Lung (tissue), 12 donors: ENCODE results near the gene SELENOF. TPM values are rescaled to one million over a fixed set of nuclear protein-coding genes. Genes with fewer than 3 reads are reported as not detected.

Source experiments
- ATAC-seq: fragments of 200-7000 bp; cut with Tn5 transposase; one replicate; pipeline ENCODE4 v1.9.1; 2020; ENCODE audit warnings: moderate number of reproducible peaks; ENCODE audit not compliant: insufficient read depth, low FRiP score
- DNase-seq, 3 donors: peaks; one replicate each; pipeline ENCODE4 v3.0.0-alpha.2; 2013 to 2017
- H3K27ac ChIP-seq, 2 donors: one replicate each; pipeline ENCODE4 v1.5.1; 2013; ENCODE audit warnings: mild to moderate bottlenecking in 2 of 2, moderate library complexity in 2 of 2, control low read depth in 1 of 2, inconsistent platforms in 1 of 2, low read depth in 1 of 2, low read length in 1 of 2
- H3K27me3 ChIP-seq, 3 donors: one replicate each; pipeline ENCODE4 v1.5.1; 2013; ENCODE audit warnings: low read length in 2 of 3; ENCODE audit not compliant: control insufficient read depth in 3 of 3, insufficient read depth in 3 of 3
- H3K36me3 ChIP-seq, 4 donors: one replicate each; pipeline ENCODE4 v1.5.1; 2013; ENCODE audit warnings: low read length in 4 of 4, mild to moderate bottlenecking in 1 of 4, moderate library complexity in 1 of 4; ENCODE audit not compliant: control insufficient read depth in 4 of 4, insufficient read depth in 4 of 4
- H3K4me1 ChIP-seq, 5 donors: one replicate each; pipeline ENCODE4 v1.5.1; 2013; ENCODE audit warnings: low read length in 5 of 5, mild to moderate bottlenecking in 2 of 5, moderate library complexity in 1 of 5; ENCODE audit not compliant: control insufficient read depth in 5 of 5, insufficient read depth in 5 of 5
- H3K4me3 ChIP-seq: one replicate; pipeline ENCODE4 v1.5.1; 2013; ENCODE audit warnings: mild to moderate bottlenecking, control low read depth, moderate library complexity
- H3K9ac ChIP-seq, 2 donors: one replicate each; pipeline ENCODE4 v1.5.1; 2013; ENCODE audit warnings: low read length in 2 of 2, control low read depth in 1 of 2; ENCODE audit not compliant: insufficient read depth in 1 of 2
- H3K9me3 ChIP-seq, 4 donors: one replicate each; pipeline ENCODE4 v1.5.1; 2013; ENCODE audit warnings: low read length in 3 of 4, mild to moderate bottlenecking in 1 of 4, moderate library complexity in 1 of 4; ENCODE audit not compliant: control insufficient read depth in 4 of 4, insufficient read depth in 3 of 4
- CTCF ChIP-seq: IDR thresholded peaks from 2 replicates; pipeline ENCODE4 v1.5.1; 2012; ENCODE audit warnings: mild to moderate bottlenecking; ENCODE audit errors: control extremely low read depth, extremely low read depth
- WGBS, 2 donors: extraction: QIAGEN DNeasy Blood & Tissue Kit; methylation state at CpG; one replicate each; pipeline ENCODE4 v1.1.7; 2013; 5-methylcytosine and 5-hydroxymethylcytosine counted together
- polyA plus RNA-seq, 2 donors: library from polyadenylated mRNA; stranded (reverse); fragments of 200-250 nt; gene quantifications; one replicate each; pipeline ENCODE4 v1.2.1, GENCODE V29; 2013
- total RNA-seq, 2 donors: library from RNA; depleted of rRNA in 1 of 2; stranded (reverse); fragments of >200 nt in 1 of 2; gene quantifications; one replicate each; pipeline ENCODE4 v1.2.1, GENCODE V29; 2014 to 2021
- donor health status: control.
- donor health status: control.
- donor health status: Bipolar disorder and iron deficiency.
- donor health status: healthy.
- donor health status: DM: yes; HTN: yes; CAD: no.

Gene SELENOF
- total and polyA plus RNA-seq, 4 donors, result 132 to 240 (median 207) TPM

- H3K27ac ChIP-seq, result no peak overlapping the region
- TF ChIP-seq CTCF, result no peak
- H3K27me3 ChIP-seq, result no peaks in the 10 kb centered on the region
- DNase-seq, result no peak
- 95 to 99% methylated on average over 3 of the region's 3 CpGs for WGBS, 2 donors
- H3K4me1 ChIP-seq, result peaks cover 0 to 3% (median 0%) of the 10 kb centered on the region in 5 donors
- H3K4me3 ChIP-seq, result no peak overlapping the region
- H3K9me3 ChIP-seq, result no peaks in the 10 kb centered on the region
- no peak overlapping the region for H3K9ac ChIP-seq
- no peaks in the 10 kb centered on the region for H3K36me3 ChIP-seq
- no peak for ATAC-seq
These were observed 64.2 kb downstream of the SELENOF start for GRCh38 chr1:86849756-86850155.

- no peak overlapping the region for H3K4me3 ChIP-seq
- TF ChIP-seq CTCF, result no peak
- H3K36me3 ChIP-seq, result no peaks in the 10 kb centered on the region
- ATAC-seq, result no peak
- no peak for DNase-seq
- no peak overlapping the region for H3K27ac ChIP-seq
- H3K9ac ChIP-seq, result no peak overlapping the region
- peaks cover 0 to 3% (median 0%) of the 10 kb centered on the region in 5 donors for H3K4me1 ChIP-seq
- WGBS, 2 donors, result 92 to 100% methylated on average over 2 of the region's 2 CpGs
- no peaks in the 10 kb centered on the region for H3K9me3 ChIP-seq
- H3K27me3 ChIP-seq, result no peaks in the 10 kb centered on the region
These were observed 65.3 kb downstream of the SELENOF start for GRCh38 chr1:86848654-86849053.

GRCh38 chr1:86846164-86846647, 67.7 kb downstream of the SELENOF start:
- no peak overlapping the region for H3K27ac ChIP-seq
- peaks cover 0 to 3% (median 0%) of the 10 kb centered on the region in 5 donors for H3K4me1 ChIP-seq
- TF ChIP-seq CTCF, result no peak
- H3K9me3 ChIP-seq, result no peaks in the 10 kb centered on the region
- H3K9ac ChIP-seq, result no peak overlapping the region
- DNase-seq, result no peak
- no peak overlapping the region for H3K4me3 ChIP-seq
- H3K27me3 ChIP-seq, result no peaks in the 10 kb centered on the region
- ATAC-seq, result peak; percentile 60
- WGBS, 2 donors, result 14 to 17% methylated on average over 2 of the region's 2 CpGs
- H3K36me3 ChIP-seq, result no peaks in the 10 kb centered on the region

- no peak for TF ChIP-seq CTCF
- H3K4me1 ChIP-seq, result peaks cover 0 to 3% (median 0%) of the 10 kb centered on the region in 5 donors
- no peak overlapping the region for H3K9ac ChIP-seq
- no peak overlapping the region for H3K4me3 ChIP-seq
- no peaks in the 10 kb centered on the region for H3K9me3 ChIP-seq
- H3K27ac ChIP-seq, result no peak overlapping the region
- WGBS, 2 donors, result 81 to 90% methylated on average over 3 of the region's 3 CpGs
- DNase-seq (no peak), ATAC-seq (no peak)
- no peaks in the 10 kb centered on the region for H3K27me3 ChIP-seq
- no peaks in the 10 kb centered on the region for H3K36me3 ChIP-seq
These were observed 68.4 kb downstream of the SELENOF start for GRCh38 chr1:86845514-86845913.
